WERI-Rb-1 (cell line): ENCODE results near the gene KCNIP4.

Experiments used
- DNase-seq: peaks from one replicate; pipeline ENCODE4 v3.0.0-alpha.2; 2020
- H3K27ac ChIP-seq: fragments of 250-450 bp; sonication (Bioruptor Pico); 2 replicates; pipeline ENCODE4 v1.5.1; 2020; ENCODE audit warnings: mild to moderate bottlenecking, moderate library complexity
- H3K27me3 ChIP-seq: fragments of 250-450 bp; sonication (Bioruptor Pico); 2 replicates; pipeline ENCODE4 v1.5.1; 2021; ENCODE audit warnings: mild to moderate bottlenecking, low read depth, moderate library complexity; ENCODE audit not compliant: insufficient read depth, severe bottlenecking
- H3K36me3 ChIP-seq: fragments of 250-450 bp; sonication (Bioruptor Pico); 2 replicates; pipeline ENCODE4 v1.5.1; 2020; ENCODE audit warnings: mild to moderate bottlenecking, moderate library complexity
- H3K4me3 ChIP-seq: 2 replicates; pipeline ENCODE4 v1.5.1; 2011; ENCODE audit warnings: low read depth, mild to moderate bottlenecking, control low read depth, low read length
- H3K9me3 ChIP-seq: fragments of 250-450 bp; sonication (Bioruptor Pico); 2 replicates; pipeline ENCODE4 v1.5.1; 2021; ENCODE audit warnings: mild to moderate bottlenecking, moderate library complexity; ENCODE audit not compliant: severe bottlenecking
- TF ChIP-seq, protein P1 (sequence below): IDR thresholded peaks from 2 replicates; pipeline ENCODE4 v1.5.1; 2011; ENCODE audit warnings: low read depth, mild to moderate bottlenecking, control low read depth, inconsistent platforms, low read length

The KCNIP4 gene

DNA sequence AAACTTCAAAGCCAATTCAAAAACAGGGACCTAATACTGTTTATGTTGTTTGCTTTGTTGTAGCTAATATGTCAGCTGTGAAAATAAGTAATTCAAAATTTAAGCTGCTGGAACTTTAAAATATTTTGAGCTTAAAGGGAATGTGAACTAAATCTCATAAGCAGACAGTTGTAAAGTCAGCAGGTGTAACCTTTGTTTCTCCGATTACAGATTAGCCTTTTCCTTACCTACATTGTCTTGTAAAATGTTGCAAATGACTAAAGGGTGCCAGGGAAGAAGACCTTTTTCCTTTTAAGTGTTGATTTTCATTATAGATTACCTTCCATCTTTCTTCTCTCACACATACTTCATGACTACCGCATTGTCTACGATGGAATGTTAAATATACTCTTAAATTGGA lies 405.1 kb downstream of the KCNIP4 start:
- H3K27me3 ChIP-seq = no peaks in the 10 kb centered on the region
- TF ChIP-seq, protein P1, sequence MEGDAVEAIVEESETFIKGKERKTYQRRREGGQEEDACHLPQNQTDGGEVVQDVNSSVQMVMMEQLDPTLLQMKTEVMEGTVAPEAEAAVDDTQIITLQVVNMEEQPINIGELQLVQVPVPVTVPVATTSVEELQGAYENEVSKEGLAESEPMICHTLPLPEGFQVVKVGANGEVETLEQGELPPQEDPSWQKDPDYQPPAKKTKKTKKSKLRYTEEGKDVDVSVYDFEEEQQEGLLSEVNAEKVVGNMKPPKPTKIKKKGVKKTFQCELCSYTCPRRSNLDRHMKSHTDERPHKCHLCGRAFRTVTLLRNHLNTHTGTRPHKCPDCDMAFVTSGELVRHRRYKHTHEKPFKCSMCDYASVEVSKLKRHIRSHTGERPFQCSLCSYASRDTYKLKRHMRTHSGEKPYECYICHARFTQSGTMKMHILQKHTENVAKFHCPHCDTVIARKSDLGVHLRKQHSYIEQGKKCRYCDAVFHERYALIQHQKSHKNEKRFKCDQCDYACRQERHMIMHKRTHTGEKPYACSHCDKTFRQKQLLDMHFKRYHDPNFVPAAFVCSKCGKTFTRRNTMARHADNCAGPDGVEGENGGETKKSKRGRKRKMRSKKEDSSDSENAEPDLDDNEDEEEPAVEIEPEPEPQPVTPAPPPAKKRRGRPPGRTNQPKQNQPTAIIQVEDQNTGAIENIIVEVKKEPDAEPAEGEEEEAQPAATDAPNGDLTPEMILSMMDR = no peak
- DNase-seq = no peak
- H3K4me3 ChIP-seq = no peak overlapping the region
- H3K27ac ChIP-seq = no peak overlapping the region
- no peaks in the 10 kb centered on the region for H3K36me3 ChIP-seq
- no peaks in the 10 kb centered on the region for H3K9me3 ChIP-seq

DNA sequence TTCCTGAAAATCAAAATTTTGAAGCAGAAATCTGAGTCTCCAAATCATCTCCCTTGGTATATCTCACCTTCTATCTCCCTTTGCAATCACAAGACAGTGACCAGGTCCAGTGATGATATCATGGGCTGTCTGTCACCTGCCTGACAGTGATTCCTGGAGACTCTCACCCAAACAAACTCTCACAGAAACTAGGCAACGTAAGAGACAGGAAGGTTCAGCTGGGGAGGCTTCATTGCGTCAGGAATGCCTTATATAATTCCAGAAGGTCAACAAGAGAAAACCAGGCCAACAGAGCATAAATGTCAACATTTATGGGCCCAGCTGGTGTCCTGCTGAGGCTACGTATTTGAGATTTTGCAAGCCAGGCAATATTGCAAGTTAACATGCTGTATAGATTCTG lies 412.7 kb downstream of the KCNIP4 start:
- TF ChIP-seq, protein P1 = no peak
- Histone ChIP-seq H3K27me3 (no peaks in the 10 kb centered on the region), H3K4me3 (no peak overlapping the region), H3K27ac (no peak overlapping the region), H3K36me3 (no peaks in the 10 kb centered on the region), H3K9me3 (no peaks in the 10 kb centered on the region)
- no peak for DNase-seq

DNA sequence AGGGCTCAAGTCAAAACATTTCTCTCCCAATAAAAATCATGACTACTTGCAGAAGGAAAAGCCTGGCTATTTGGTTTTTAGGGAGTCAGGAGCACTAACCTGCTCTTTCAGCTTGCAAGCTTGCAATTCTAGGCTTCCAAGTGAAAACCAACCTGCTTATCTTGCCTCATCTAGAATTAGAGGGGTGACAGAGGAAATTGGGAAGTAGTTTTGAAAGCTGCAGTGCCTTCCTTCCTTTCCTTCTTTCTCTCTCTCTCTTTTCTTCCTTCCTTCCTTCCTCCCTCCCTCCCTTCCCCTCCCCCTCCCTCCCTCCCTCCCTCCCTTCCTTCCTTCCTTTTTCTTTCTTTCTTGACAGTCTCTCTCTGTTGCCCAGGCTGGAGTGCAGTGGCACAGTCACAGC lies 417.5 kb downstream of the KCNIP4 start:
- H3K27me3 ChIP-seq = no peaks in the 10 kb centered on the region
- DNase-seq = no peak
- no peaks in the 10 kb centered on the region for H3K9me3 ChIP-seq
- H3K36me3 ChIP-seq = no peaks in the 10 kb centered on the region
- H3K27ac ChIP-seq = no peak overlapping the region
- no peak overlapping the region for H3K4me3 ChIP-seq
- TF ChIP-seq, protein P1 = no peak

DNA sequence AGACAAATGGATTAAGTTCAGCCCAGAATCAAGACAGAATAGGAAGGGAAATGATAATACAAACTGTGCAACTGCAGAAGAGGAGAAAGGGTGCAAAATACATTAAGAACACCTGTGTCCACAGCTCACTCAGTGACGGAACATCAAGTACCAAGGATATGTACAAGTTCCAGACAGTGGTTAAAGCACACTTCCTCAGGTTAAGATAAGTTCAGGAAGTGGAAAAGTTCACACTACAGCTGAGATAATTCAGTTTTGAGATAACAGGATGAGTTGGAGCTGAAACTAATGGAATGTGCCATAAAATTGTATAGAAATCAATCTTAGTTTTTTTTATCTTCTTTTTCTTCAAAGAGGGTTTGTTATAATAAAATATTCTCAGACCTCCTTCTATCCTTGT lies 419.4 kb downstream of the KCNIP4 start:
- no peaks in the 10 kb centered on the region for H3K36me3 ChIP-seq
- TF ChIP-seq, protein P1 = no peak
- no peaks in the 10 kb centered on the region for H3K27me3 ChIP-seq
- no peak overlapping the region for H3K27ac ChIP-seq
- DNase-seq = no peak
- H3K9me3 ChIP-seq = no peaks in the 10 kb centered on the region
- H3K4me3 ChIP-seq = no peak overlapping the region

DNA sequence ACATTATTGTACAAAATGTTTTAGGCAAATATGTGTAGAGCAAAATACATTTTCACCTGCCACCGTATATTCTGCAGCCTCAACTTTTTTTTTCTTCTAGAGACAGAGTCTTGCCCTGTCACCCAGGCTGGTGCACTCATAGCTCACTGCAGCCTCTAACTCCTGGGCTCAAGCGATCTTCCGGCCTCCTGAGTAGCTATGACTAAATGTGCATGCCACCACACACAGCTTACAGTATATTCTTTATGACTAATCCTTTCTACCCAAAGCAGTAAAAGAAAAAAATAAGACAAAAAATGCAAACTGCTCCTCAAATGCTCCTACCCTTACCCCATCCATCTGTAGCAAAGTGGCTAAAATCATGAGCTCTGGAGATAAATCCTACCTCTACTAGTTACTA lies 426.3 kb downstream of the KCNIP4 start:
- H3K27ac ChIP-seq = no peak overlapping the region
- H3K9me3 ChIP-seq = no peaks in the 10 kb centered on the region
- no peak for DNase-seq
- TF ChIP-seq, protein P1 = no peak
- no peak overlapping the region for H3K4me3 ChIP-seq
- H3K27me3 ChIP-seq = no peaks in the 10 kb centered on the region
- no peaks in the 10 kb centered on the region for H3K36me3 ChIP-seq

DNA sequence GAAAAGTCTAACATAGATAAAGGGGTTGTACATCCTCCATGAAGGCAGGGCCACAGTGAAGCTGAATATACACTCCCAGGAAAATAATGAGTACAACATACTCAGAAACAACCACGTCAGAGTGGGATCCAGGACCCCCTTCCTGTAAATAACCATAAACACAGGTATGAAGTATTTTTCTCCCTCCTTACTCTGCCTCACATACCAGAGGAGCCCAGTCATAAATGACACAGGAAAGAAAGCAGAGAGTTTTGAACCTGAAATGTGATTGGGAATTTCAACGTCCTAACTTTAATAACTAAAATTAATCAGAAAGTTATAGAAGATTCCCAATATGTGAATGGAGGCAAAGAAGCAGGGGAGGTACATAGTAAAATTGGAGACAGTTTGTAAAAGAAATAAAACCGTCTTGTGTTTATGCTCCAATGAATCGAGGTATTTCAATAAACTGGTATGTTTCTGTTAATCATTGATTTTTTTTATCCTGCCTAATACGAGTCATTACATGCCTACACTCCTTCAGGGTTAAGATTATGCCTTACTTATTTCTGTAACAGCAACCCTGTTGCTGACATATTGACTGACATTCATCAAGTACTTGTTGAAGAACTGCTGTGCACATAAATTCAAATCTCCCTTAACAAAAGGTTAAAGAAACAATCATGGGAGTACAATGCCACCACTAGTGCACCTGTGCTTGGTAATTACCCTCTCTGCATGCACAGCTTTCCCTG lies 431.3 kb downstream of the KCNIP4 start:
- no peaks in the 10 kb centered on the region for H3K27me3 ChIP-seq
- TF ChIP-seq, protein P1 = no peak
- no peak overlapping the region for H3K27ac ChIP-seq
- no peaks in the 10 kb centered on the region for H3K36me3 ChIP-seq
- H3K4me3 ChIP-seq = no peak overlapping the region
- H3K9me3 ChIP-seq = no peaks in the 10 kb centered on the region
- DNase-seq = no peak
